ENCODE data around the gene BRD4. TPM values are rescaled to one million over a fixed set of nuclear protein-coding genes. Genes with fewer than 3 reads are reported as not detected.

The BRD4 gene
- total RNA-seq, 2 experiments from 2014 or later = 33.6 to 143 TPM

- TF ChIP-seq EZH2phosphoT487 (IDR thresholded peaks at IDR 0.05; ENCODE audit: borderline replicate concordance, low read depth, low read length) (no peak), CTCF (conservative IDR thresholded peaks at IDR 0.05; ENCODE audit: low read length) (no peak)
- Histone ChIP-seq H4K20me1 (ENCODE audit: insufficient read depth, low read length) (no peaks in the 10 kb centered on the region), H3K79me2 (ENCODE audit: insufficient read depth, low read depth, low read length) (no peaks in the 10 kb centered on the region), H3K4me2 (ENCODE audit: low read length) (no peak overlapping the region), H2AFZ (ENCODE audit: low read length) (no peak overlapping the region), H3K4me3 (ENCODE audit: low read depth, low read length, poor library complexity, severe bottlenecking) (no peak overlapping the region), H3K27ac (ENCODE audit: low read depth, low read length, poor library complexity, severe bottlenecking) (no peak overlapping the region), H3K4me1 (ENCODE audit: insufficient read depth, low read length, poor library complexity, severe bottlenecking) (no peaks in the 10 kb centered on the region), H3K36me3 (ENCODE audit: insufficient read depth, low read length) (peaks cover 56% of the 10 kb centered on the region), H3K9me2 (ENCODE audit: insufficient read depth, low read length) (no peaks in the 10 kb centered on the region), H3K9me3 (ENCODE audit: low read length) (no peaks in the 10 kb centered on the region)
- intact Hi-C loops (cut with micrococcal nuclease; ENCODE audit: unreplicated experiment) = no loop called here
- no peak for DNase-seq (ENCODE audit: low spot score)
- CTCF ChIA-PET (ENCODE audit: unreplicated experiment) = no interaction called here
- no TSS peak for BruUV-seq (replicated peaks)
- POLR2A ChIA-PET = no interaction called here
Observed at GRCh38 chr19:15235781-15236180, 96.6 kb downstream of the BRD4 start.

- Histone ChIP-seq H3K79me2 (ENCODE audit: insufficient read depth, low read depth, low read length) (no peaks in the 10 kb centered on the region), H2AFZ (ENCODE audit: low read length) (no peak overlapping the region), H3K9me2 (ENCODE audit: insufficient read depth, low read length) (no peaks in the 10 kb centered on the region), H3K9me3 (ENCODE audit: low read length) (no peaks in the 10 kb centered on the region), H3K36me3 (ENCODE audit: insufficient read depth, low read length) (peaks cover 45% of the 10 kb centered on the region), H3K27ac (ENCODE audit: low read depth, low read length, poor library complexity, severe bottlenecking) (no peak overlapping the region), H3K4me3 (ENCODE audit: low read depth, low read length, poor library complexity, severe bottlenecking) (no peak overlapping the region), H3K4me1 (ENCODE audit: insufficient read depth, low read length, poor library complexity, severe bottlenecking) (no peaks in the 10 kb centered on the region), H4K20me1 (ENCODE audit: insufficient read depth, low read length) (no peaks in the 10 kb centered on the region), H3K4me2 (ENCODE audit: low read length) (no peak overlapping the region)
- DNase-seq (ENCODE audit: low spot score) = no peak
- TF ChIP-seq CTCF (conservative IDR thresholded peaks at IDR 0.05; ENCODE audit: low read length) (no peak), EZH2phosphoT487 (IDR thresholded peaks at IDR 0.05; ENCODE audit: borderline replicate concordance, low read depth, low read length) (no peak)
- ChIA-PET CTCF (ENCODE audit: unreplicated experiment) (no interaction called here), POLR2A (no interaction called here)
- intact Hi-C loops (cut with micrococcal nuclease; ENCODE audit: unreplicated experiment) = no loop called here
- BruUV-seq (replicated peaks) = no TSS peak
Observed at GRCh38 chr19:15234431-15235130, 97.8 kb downstream of the BRD4 start.

GRCh38 chr19:15231271-15231670, 101.1 kb downstream of the BRD4 start:
- TF ChIP-seq EZH2phosphoT487 (IDR thresholded peaks at IDR 0.05; ENCODE audit: borderline replicate concordance, low read depth, low read length) (no peak), CTCF (conservative IDR thresholded peaks at IDR 0.05; ENCODE audit: low read length) (no peak)
- CTCF ChIA-PET (ENCODE audit: unreplicated experiment) = interaction anchor here (0.8 kb wide), 1 partner anchor 51 kb away, joined by 4 read pairs; no protein-coding TSS in a partner anchor
- Histone ChIP-seq H3K27ac (ENCODE audit: low read depth, low read length, poor library complexity, severe bottlenecking) (no peak overlapping the region), H4K20me1 (ENCODE audit: insufficient read depth, low read length) (no peaks in the 10 kb centered on the region), H3K9me2 (ENCODE audit: insufficient read depth, low read length) (no peaks in the 10 kb centered on the region), H3K9me3 (ENCODE audit: low read length) (no peaks in the 10 kb centered on the region), H3K79me2 (ENCODE audit: insufficient read depth, low read depth, low read length) (no peaks in the 10 kb centered on the region), H3K4me2 (ENCODE audit: low read length) (no peak overlapping the region), H3K36me3 (ENCODE audit: insufficient read depth, low read length) (peaks cover 17% of the 10 kb centered on the region), H3K4me1 (ENCODE audit: insufficient read depth, low read length, poor library complexity, severe bottlenecking) (no peaks in the 10 kb centered on the region), H2AFZ (ENCODE audit: low read length) (no peak overlapping the region), H3K4me3 (ENCODE audit: low read depth, low read length, poor library complexity, severe bottlenecking) (no peak overlapping the region)
- POLR2A ChIA-PET = no interaction called here
- DNase-seq (ENCODE audit: low spot score) = no peak
- BruUV-seq (replicated peaks) = no TSS peak
- intact Hi-C loops (cut with micrococcal nuclease; ENCODE audit: unreplicated experiment) = no loop called here

All from OCI-LY7 (cell line).